Choroid plexus epithelial cell (primary cell): ENCODE data around the gene HSPB9.

ENCODE experiments used
- DNase-seq: peaks from one replicate; pipeline ENCODE4 v3.0.0-alpha.2; 2010; ENCODE audit warnings: low read depth
- H3K4me3 ChIP-seq: 2 replicates; pipeline ENCODE4 v1.5.1; 2011; ENCODE audit warnings: low read depth, mild to moderate bottlenecking, control low read depth, low read length, moderate library complexity
- TF ChIP-seq, protein P1 (sequence below): conservative IDR thresholded peaks from 2 replicates; pipeline ENCODE4 v1.5.1; 2011; ENCODE audit warnings: low read depth, mild to moderate bottlenecking, control low read depth, inconsistent platforms, low read length, moderate library complexity

Gene HSPB9

GRCh38 chr17:42163696-42164407, 41.2 kb downstream of the HSPB9 start:
- H3K4me3 ChIP-seq: no peak overlapping the region
- no peak for DNase-seq
- TF ChIP-seq, protein P1, sequence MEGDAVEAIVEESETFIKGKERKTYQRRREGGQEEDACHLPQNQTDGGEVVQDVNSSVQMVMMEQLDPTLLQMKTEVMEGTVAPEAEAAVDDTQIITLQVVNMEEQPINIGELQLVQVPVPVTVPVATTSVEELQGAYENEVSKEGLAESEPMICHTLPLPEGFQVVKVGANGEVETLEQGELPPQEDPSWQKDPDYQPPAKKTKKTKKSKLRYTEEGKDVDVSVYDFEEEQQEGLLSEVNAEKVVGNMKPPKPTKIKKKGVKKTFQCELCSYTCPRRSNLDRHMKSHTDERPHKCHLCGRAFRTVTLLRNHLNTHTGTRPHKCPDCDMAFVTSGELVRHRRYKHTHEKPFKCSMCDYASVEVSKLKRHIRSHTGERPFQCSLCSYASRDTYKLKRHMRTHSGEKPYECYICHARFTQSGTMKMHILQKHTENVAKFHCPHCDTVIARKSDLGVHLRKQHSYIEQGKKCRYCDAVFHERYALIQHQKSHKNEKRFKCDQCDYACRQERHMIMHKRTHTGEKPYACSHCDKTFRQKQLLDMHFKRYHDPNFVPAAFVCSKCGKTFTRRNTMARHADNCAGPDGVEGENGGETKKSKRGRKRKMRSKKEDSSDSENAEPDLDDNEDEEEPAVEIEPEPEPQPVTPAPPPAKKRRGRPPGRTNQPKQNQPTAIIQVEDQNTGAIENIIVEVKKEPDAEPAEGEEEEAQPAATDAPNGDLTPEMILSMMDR: no peak

DNA sequence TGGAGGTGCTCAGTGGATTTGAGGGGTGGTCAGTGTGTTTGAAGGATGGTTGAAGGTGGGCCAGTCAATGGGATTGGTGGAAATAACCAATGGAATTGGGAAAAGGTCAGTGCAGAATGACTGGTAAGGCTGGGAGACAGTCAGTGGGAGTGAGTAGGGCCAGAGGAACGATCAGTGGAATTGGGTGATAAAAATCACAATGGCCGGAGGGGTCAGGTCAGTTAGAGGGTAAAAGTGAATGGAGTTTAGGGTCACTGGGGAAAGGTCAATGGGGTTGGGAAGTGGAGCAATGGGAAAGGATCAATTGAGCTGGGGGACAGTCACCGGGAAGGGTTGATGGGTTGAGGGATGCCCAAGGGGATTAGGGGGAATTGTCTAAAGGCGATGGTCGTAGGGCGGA, 43.1 kb downstream of the HSPB9 start:
- H3K4me3 ChIP-seq: no peak overlapping the region
- no peak for DNase-seq
- TF ChIP-seq, protein P1: no peak

DNA sequence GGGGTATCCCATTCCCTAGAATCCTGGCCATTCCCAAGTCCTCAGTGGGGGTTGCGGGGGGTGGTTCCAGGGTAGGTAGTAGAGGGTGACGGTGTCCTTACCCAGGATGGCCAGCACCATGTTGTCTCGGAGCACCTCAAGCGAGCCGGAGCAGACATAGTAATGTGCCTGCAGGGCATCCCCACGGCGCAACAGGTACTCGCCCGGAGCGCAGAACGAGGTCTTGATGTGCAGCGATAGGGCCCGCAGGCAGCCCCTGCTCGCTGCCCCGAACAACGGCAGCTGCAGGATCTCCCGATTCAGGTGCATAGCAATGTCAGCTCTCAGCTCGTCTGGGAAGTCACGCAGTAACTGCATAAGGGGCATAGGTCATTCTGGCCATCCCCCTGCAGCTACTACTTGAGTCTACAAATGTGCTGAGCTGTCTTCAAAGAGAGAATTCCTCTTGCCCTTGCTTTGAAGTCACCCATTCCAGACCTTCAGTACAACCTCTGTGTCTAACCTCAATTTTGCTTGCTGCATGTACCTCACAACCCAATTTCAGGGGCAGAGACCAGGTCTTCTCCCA, 43.7 kb downstream of the HSPB9 start:
- DNase-seq: no peak
- no peak overlapping the region for H3K4me3 ChIP-seq
- TF ChIP-seq, protein P1: no peak

DNA sequence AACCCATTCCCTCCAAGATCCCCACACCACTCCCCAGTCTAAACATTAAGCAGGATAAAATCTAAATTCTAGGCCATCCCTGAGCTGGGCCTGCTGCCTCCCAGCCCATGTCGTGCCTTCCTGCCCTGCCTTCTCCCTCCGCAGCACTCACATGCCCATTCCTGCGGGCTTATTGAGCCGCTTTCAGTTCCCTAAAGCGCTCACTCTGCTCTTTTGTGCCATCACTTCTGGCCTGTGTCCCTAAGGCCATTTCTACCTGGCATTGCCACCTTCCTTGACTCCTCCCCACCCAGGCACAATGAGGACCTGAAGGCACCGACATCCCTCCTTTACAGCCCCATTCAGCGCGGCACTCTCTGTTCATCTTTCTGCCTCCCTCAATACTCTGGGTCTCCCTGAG, 45.2 kb downstream of the HSPB9 start:
- TF ChIP-seq, protein P1: no peak
- DNase-seq: no peak
- no peak overlapping the region for H3K4me3 ChIP-seq

DNA sequence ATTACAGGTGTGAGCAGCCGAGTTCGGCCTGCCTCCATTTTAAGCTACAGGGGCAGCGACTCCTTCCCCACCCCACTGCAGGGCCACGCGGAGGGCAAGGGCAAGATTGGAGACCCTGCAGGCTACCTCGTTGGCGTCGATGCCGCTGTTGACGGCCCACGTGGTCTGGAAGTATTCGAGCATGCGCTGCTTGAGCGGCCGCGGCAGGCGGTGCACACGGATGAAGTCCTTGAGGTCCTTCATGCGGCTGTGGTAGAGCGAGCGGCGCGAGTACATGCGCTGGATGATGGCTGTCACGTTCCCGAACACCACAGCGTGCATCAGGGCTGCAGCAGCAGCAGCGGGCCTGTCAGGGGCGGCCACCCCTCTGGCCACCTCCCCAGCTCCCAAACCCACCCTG, 46.7 kb downstream of the HSPB9 start:
- H3K4me3 ChIP-seq: no peak overlapping the region
- no peak for DNase-seq
- TF ChIP-seq, protein P1: no peak

DNA sequence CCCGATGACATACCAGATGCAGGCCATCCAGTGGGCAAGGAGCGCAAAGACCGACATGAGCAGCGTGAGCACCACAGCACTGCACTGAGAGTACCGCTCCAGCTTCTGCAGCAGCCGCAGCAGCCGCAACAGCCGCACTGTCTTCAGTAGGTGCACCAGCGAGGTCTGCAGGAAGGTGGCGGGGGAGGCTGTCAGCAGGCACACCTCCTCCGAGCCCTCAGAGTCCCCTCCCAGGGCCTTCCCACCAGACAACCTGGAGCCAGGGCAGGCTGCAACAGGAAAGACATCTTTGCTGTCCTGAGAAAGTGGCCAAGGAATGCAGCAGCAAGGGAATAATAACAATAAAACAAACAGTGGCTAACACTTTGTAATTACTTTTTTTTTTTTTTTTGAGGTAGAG, 49.2 kb downstream of the HSPB9 start:
- TF ChIP-seq, protein P1: no peak
- no peak for DNase-seq
- no peak overlapping the region for H3K4me3 ChIP-seq
